ENCODE results near the gene ATP8B4. TPM values are rescaled to one million over a fixed set of nuclear protein-coding genes. Genes with fewer than 3 reads are reported as not detected.

The ATP8B4 gene
- total and polyA plus RNA-seq, 2 donors (not counting 1 experiment from before 2014, with no cell fraction given): 0.42 TPM; not detected in 1

DNA sequence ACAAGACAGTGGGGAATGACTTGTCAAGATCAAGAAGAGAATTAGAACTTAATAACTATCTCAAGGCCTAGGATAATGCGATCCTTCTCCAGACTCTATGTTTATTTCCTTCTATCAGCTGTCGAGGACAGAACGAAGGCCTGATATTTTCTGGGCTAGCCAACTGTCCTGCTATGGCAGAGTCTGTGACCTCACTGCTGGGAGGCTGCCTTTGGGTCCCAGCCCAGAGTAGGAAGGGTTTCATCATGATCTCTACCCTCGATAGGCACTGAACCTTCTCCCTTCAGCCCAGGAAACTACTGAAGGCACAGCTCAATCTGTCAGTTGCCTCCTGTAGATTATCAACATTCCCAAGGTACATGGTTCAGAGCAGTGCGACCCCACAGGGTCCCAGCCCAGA, 237.2 kb downstream of the ATP8B4 start:
- CTCF ChIA-PET: no interaction called here
- no peaks in the 10 kb centered on the region for H3K9me3 ChIP-seq (ENCODE audit: control extremely low read depth in 1 of 3, control insufficient read depth in 2 of 3, insufficient read depth in 1 of 3, low read length in 2 of 3)
- no peak for ATAC-seq (ENCODE audit: low read depth)

DNA sequence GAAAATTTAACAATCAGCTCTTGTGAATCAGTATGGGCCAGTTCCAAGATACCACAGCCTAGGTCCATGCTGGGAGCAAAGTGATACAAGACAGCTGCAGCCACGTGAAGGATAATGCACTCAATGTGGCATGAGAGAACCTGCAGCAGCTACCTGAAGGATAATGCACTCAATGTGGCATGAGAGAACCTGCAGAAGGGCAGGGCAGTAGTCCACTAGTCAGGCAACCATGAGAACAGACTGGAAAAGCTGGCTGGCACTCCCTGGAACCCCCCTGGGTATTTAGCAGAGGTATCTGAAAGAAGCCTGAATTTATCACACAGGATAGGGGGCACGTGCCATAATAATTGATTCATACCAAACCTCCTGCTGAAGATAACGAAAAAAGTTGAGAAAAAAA, 237.6 kb downstream of the ATP8B4 start:
- H3K4me3 Mint-ChIP-seq: no peak overlapping the region
- Histone ChIP-seq H4K20me1 (ENCODE audit: control insufficient read depth, insufficient read depth, low read length, poor library complexity, severe bottlenecking) (no peaks in the 10 kb centered on the region), H3K36me3 (replicated peaks in 1 of 2; ENCODE audit: control extremely low read depth in 1 of 2, control insufficient read depth in 1 of 2, extremely low read depth in 1 of 2, insufficient read depth in 2 of 2, low read length in 1 of 2) (no peaks in the 10 kb centered on the region), H3K27me3 (replicated peaks in 1 of 4; ENCODE audit: control extremely low read depth in 1 of 4, control insufficient read depth in 3 of 4, insufficient read depth in 4 of 4, low read length in 3 of 4) (no peaks in the 10 kb centered on the region), H2AFZ (ENCODE audit: insufficient read depth, low read depth, low read length, poor library complexity, severe bottlenecking) (no peak overlapping the region), H3K27ac (ENCODE audit: low read length in 2 of 2) (no peak overlapping the region), H3K4me1 (ENCODE audit: control insufficient read depth in 2 of 2, insufficient read depth in 2 of 2, low read length in 2 of 2) (no peaks in the 10 kb centered on the region), H3K9ac (ENCODE audit: low read length) (no peak overlapping the region), H3K79me2 (ENCODE audit: control insufficient read depth, insufficient read depth, low read length) (no peaks in the 10 kb centered on the region), H3K9me3 (ENCODE audit: control extremely low read depth in 1 of 3, control insufficient read depth in 2 of 3, insufficient read depth in 1 of 3, low read length in 2 of 3) (no peaks in the 10 kb centered on the region), H3K4me2 (replicated peaks; ENCODE audit: low read depth, low read length, poor library complexity, severe bottlenecking) (no peak overlapping the region), H3K4me3 (ENCODE audit: control extremely low read depth in 1 of 5, extremely low read depth in 1 of 5, insufficient read depth in 1 of 5, low read depth in 2 of 5, low read length in 4 of 5) (no peak overlapping the region)
- POLR2A ChIA-PET: no interaction called here
- WGBS (ENCODE audit: insufficient coverage): 100% methylated on average over 1 of the region's 3 CpGs
- no peaks in the 10 kb centered on the region for H3K9me3 Mint-ChIP-seq (ENCODE audit: insufficient read depth)
- CTCF ChIA-PET: no interaction called here
- DNase-seq: no peak
- no peak for TF ChIP-seq EZH2 (IDR thresholded peaks at IDR 0.05; ENCODE audit: borderline replicate concordance, insufficient read depth, low read depth, low read length, poor library complexity, severe bottlenecking)
- TF ChIP-seq, protein P1, sequence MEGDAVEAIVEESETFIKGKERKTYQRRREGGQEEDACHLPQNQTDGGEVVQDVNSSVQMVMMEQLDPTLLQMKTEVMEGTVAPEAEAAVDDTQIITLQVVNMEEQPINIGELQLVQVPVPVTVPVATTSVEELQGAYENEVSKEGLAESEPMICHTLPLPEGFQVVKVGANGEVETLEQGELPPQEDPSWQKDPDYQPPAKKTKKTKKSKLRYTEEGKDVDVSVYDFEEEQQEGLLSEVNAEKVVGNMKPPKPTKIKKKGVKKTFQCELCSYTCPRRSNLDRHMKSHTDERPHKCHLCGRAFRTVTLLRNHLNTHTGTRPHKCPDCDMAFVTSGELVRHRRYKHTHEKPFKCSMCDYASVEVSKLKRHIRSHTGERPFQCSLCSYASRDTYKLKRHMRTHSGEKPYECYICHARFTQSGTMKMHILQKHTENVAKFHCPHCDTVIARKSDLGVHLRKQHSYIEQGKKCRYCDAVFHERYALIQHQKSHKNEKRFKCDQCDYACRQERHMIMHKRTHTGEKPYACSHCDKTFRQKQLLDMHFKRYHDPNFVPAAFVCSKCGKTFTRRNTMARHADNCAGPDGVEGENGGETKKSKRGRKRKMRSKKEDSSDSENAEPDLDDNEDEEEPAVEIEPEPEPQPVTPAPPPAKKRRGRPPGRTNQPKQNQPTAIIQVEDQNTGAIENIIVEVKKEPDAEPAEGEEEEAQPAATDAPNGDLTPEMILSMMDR (IDR thresholded peaks at IDR 0.05): no peak
- H3K27me3 Mint-ChIP-seq: no peaks in the 10 kb centered on the region
- no peak overlapping the region for H3K27ac Mint-ChIP-seq
- intact Hi-C loops (cut with micrococcal nuclease): no loop called here
- ATAC-seq (ENCODE audit: low read depth): no peak
- no peaks in the 10 kb centered on the region for H3K4me1 Mint-ChIP-seq

More for the DNA sequence above, 237.2 kb downstream of the ATP8B4 start:
- Histone ChIP-seq H2AFZ (ENCODE audit: insufficient read depth, low read depth, low read length, poor library complexity, severe bottlenecking) (no peak overlapping the region), H3K27ac (ENCODE audit: low read length in 2 of 2) (no peak overlapping the region), H3K4me1 (ENCODE audit: control insufficient read depth in 2 of 2, insufficient read depth in 2 of 2, low read length in 2 of 2) (no peaks in the 10 kb centered on the region), H4K20me1 (ENCODE audit: control insufficient read depth, insufficient read depth, low read length, poor library complexity, severe bottlenecking) (no peaks in the 10 kb centered on the region), H3K4me2 (replicated peaks; ENCODE audit: low read depth, low read length, poor library complexity, severe bottlenecking) (no peak overlapping the region), H3K27me3 (replicated peaks in 1 of 4; ENCODE audit: control extremely low read depth in 1 of 4, control insufficient read depth in 3 of 4, insufficient read depth in 4 of 4, low read length in 3 of 4) (no peaks in the 10 kb centered on the region), H3K36me3 (replicated peaks in 1 of 2; ENCODE audit: control extremely low read depth in 1 of 2, control insufficient read depth in 1 of 2, extremely low read depth in 1 of 2, insufficient read depth in 2 of 2, low read length in 1 of 2) (no peaks in the 10 kb centered on the region), H3K79me2 (ENCODE audit: control insufficient read depth, insufficient read depth, low read length) (no peaks in the 10 kb centered on the region), H3K9ac (ENCODE audit: low read length) (no peak overlapping the region), H3K4me3 (ENCODE audit: control extremely low read depth in 1 of 5, extremely low read depth in 1 of 5, insufficient read depth in 1 of 5, low read depth in 2 of 5, low read length in 4 of 5) (no peak overlapping the region)
- POLR2A ChIA-PET: no interaction called here
- 94% methylated on average over 2 of the region's 5 CpGs for WGBS (ENCODE audit: insufficient coverage)
- intact Hi-C loops (cut with micrococcal nuclease): no loop called here
- DNase-seq: no peak
- no peaks in the 10 kb centered on the region for H3K4me1 Mint-ChIP-seq
- TF ChIP-seq, protein P1 (IDR thresholded peaks at IDR 0.05): no peak
- TF ChIP-seq EZH2 (IDR thresholded peaks at IDR 0.05; ENCODE audit: borderline replicate concordance, insufficient read depth, low read depth, low read length, poor library complexity, severe bottlenecking): no peak
- H3K4me3 Mint-ChIP-seq: no peak overlapping the region
- H3K9me3 Mint-ChIP-seq (ENCODE audit: insufficient read depth): no peaks in the 10 kb centered on the region
- H3K27me3 Mint-ChIP-seq: no peaks in the 10 kb centered on the region
- no peak overlapping the region for H3K27ac Mint-ChIP-seq

All from B cell (primary cell).